Bone marrow (tissue), 2 donors: Measurements from ENCODE around the gene HPS1.

ENCODE experiments used
- DNase-seq, 2 donors: peaks; one replicate each; lab custom pipeline; 2025; lab: John Stamatoyannopoulos, UW

HPS1 gene

DNA sequence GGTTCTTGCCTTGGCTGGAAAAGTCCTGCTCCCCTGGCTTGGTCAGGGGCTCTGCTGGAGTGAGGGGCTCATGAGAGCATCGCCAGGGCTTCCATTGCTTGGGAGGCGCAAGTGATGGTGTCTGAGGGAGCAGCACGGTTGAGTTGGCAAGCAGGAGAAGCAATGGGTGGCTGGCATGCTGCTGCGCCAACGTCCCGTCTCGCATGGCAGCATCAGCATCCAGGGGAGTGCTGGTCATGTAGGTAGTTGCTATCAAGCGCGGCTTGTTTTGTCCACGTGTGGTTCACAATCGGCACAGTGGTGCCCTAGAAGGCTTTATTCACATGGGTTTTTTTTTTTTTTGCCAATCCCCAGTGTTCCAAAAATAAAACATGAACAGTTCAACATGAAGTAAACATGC, 35.6 kb downstream of the HPS1 start:
- no peak for DNase-seq

DNA sequence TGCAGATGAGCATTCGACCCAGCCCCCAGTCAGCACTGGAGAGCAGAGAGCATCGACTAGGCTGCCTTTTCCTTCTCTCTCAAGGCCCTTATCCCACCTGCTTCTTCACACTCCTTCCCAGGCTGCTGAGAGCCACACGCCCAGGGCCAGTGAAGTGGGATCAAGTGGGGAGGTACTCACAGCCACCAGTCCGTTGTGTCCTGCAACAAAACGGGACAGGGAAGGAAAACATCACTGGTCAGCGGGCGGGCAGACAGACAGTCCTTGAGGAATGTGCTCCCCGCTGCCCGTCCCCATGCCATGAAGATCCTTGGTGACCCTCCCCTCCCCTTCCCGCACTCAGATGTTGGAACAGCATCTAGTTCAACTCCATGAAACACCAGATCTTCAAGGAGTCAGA, 36.0 kb downstream of the HPS1 start:
- DNase-seq: no peak

DNA sequence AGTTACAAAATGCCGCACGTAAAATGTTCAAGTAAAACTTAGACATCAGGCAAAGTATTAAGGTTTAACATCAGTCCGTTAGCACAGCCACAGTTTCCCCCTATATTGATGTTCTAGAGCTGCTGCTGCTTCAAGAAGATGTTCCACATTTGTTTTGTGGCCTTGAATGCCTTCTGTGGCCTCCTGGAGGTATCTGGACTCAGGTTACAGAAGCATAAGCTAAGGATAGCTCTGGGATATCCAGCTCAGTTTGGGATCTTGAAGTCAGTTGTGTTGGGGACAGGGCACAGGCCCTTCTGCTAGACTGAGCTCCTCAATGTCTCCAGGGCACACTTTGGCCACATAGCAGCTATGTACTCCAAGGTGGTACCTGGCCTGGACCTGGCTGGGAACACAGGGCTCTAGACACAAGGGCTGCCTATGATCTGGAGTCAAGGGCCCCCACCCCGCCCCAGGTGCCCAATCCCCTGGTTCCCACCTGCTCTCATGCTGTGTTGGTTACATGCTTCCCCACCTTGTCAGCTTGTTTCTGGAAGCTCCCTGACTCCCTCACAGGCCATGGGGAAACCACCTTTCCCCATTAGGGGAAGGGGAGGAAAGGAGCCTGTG, 36.5 kb downstream of the HPS1 start:
- no peak for DNase-seq

DNA sequence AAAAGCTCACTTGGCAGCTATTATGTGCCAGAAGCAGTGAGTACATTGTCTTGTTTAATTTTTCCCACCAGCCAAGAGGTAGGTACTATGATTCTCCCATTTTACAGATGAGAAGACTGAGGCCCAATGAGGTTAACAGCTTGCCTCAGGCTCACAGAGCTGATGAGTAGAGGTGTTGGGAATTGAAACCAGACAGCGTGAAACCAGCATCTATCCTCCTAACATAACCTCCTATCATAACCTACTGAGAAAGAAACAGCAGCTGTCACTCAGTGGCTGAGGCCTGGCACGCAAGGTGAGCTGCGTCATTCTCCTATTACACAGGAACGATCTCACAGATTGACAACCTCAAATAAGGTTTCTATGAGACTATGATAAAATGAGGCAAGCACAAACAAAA, 37.9 kb downstream of the HPS1 start:
- DNase-seq: no peak

DNA sequence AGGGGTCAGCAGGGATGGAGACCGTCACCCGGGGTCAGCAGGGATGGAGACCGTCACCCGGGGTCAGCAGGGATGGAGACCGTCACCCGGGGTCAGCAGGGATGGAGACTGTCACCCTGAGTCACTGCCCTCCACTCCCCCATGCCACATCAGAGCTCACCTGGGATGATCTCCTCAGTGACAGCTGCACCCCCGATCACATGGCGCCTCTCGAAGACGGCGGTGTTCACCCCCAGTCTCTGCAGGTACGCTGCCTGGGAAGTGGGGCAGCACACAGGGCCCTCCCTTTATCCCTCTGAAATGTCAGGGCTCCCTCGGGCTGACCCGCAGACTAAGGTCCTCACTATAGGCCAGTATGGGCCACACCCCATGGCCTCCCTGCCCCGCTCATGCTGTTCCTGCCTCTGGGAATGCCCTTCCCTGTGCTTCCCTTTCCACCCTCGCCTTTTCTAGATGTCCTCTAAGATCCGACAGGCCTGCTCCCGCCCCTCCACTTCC, 38.9 kb downstream of the HPS1 start:
- no peak for DNase-seq

DNA sequence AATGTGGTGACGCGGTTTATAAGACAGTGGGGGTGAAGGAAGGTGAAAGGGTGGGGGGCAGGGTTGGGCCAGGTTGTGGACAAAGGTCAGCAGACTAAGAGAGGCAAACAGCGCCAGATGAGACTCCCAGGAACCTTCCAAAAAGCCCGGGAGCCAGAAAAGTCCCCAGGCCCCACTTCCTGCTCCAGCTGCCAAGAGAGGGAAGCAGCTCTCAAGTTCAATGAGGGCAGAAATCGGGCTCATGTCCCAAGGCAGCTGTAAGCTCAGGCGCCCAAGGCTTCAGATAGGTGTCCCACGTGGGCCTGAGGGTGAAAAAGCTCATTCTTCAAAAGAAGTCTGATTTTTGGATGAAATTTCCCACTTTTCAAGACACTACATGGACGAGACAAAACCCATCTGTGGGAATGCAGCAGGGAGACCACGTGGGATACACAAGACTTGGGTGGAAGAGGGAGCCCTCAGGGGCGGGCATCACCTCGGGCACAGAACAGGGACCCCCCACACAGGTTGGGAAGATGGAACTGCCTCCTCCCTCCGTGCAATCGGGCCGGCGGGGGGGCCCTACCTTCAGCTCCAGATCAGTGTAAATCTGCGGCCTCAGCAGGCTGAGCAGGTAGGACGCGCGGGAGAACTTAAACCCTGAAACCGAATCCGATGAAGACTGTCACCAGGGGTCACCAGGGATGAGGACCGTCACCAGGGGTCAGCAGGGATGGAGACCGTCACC, 39.6 kb downstream of the HPS1 start:
- no peak for DNase-seq

DNA sequence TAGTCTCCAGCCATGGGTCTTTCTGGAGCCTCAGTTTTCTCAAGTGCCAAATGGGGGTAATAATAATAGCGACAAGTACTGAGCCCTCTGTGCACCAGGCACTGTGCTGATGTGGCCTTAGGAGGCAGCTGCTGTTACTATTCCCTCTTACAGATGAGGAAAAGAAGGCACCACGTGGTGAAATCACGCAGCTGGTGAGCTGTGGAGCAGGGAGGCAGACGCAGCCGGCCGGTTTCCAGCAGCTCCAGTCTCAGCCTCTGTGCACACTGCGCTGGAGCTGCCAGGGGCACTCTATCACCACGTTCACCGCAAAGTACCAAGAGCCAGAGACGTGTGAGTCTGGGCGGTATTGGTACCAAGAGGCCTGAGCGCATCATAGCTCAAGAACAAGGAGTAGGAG, 41.3 kb downstream of the HPS1 start:
- DNase-seq: no peak

DNA sequence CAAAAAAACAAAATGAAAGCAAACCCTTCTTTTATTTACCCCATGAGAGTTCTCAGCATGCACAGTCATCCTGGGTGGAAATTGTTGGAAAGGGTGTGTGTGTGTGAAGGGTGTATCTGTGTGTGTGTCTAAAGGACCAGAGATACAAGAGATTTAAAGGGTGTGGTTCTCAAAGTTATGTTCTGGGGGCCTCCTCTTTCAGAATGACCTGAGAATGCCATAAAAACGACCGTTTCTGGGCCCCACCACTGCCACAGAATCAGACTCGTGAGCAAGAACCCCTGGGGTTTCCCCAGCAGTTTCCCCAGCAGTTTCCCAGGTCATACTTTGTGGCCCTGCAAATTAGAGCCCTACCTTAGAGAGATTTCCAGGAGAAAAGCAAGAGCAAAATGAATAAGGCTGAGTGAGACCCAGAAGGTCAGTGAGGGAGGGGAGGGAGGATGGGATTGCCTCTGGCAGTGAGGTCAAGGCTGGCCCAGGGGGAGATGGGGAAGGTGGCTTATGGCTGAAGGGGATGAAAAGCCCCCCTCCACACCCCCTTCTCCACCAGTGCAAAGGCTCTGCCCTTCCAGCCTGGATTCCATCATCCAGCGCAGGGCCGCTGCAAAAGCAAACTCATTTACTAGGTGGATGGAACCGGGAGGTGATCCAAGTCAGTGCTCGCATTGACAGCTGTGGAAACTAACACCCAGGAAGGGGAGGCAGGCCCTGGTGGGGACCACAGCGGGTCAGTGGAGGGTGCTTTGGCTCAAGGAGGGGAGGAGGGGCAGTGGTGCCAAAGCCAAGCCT, 42.0 kb downstream of the HPS1 start:
- DNase-seq: no peak

DNA sequence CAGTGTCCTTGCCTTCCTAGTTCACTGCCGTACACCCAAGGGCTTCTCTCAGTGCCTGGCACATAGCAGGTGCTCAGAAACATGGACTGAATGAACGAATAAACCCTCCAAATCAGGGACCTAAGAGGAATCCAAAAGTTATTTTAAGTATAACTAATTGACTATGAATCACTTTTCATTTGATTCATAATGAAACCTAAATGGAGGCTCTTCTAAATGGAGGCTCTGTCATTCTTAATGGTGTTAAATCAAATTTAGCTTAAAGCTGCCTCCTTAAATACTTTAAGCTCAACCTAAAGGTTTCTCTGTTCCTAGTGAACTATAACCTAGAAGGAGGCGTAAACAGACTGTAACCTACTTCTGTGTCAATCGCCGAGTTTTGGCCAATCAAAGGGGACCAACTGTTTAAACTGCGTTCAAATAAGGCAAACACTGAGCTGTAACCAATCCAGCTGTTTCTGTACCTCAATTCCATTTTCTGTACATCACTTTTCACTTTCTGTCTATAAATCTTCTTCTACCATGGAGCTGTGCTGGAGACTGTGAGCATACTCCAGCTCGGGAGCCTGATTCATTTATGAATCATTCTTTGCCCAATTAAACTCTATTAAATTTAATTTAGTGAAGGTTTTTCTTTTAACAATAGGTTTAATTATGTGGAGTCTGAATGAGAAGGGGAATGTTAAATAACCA, 42.8 kb downstream of the HPS1 start:
- no peak for DNase-seq

DNA sequence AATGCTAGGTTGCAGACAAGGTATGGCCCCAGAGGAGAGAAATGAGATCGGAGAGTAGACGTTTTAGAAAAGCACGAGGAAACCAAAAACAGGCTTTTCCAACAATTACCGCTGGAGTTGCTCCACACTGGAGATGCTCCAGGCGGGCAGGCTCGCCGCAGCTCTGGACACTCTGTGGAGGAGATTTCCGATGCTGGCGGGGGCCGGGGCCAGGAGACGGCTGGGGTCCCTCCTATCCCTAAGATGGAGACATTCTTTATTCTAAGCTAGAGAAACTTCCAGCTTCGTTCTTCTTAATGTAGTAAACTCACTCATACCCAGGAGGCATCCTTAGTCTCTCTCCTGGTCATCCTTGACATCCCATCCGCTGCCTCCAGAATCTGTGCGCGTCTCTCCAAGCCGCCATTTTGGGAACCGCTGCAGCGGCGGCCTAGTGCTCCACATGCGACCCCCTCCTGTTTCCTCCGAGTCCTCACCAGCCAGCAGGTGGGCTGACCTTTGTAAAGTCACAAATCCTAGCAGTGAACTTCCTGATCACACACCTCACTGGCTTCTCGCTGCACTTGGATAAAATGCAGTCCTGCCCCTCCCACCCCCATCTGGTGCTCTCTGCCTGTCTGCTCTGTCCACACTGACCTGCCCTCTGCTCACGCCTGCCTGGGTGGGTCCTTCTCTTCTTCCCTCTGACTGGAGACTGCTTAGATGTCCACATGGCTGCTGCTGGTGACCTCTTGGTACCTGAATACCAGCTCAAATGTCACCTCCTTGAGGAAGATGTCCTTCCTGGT, 43.6 kb downstream of the HPS1 start:
- no peak for DNase-seq

DNA sequence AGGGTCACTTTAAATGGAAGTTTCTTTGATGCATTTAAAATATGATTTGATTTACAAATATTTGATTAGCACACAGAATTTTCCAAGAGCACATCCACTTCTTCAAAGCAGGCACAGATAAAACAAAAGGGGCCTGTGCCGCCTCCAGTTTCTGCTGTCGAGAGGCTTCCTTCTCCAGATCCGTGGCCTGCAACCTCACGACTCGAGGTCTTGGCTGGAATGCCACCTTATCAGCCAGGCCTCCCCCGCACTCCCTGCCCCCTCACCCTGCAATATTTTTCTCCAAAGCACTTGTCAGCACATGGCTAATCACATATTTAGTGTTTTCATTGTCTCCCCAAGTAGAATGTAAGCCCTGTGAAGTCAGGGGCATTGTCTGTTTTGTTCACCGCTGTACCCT, 44.3 kb downstream of the HPS1 start:
- no peak for DNase-seq

DNA sequence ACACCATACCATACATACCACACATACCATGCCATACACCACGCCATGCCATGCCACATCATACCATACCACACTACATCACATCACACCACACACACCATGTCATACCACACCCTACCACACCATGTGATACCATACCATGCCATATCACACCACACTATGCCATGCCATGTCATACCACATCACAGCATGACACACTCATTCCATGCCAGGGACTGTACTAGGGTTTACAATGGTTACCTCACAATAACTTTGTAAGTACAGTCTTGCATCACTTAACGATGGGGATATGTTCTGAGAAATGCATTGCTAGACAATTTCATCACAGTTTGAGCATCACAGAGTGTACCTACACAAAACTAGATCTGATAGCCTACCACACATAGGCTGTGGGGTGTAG, 46.3 kb downstream of the HPS1 start:
- no peak for DNase-seq

DNA sequence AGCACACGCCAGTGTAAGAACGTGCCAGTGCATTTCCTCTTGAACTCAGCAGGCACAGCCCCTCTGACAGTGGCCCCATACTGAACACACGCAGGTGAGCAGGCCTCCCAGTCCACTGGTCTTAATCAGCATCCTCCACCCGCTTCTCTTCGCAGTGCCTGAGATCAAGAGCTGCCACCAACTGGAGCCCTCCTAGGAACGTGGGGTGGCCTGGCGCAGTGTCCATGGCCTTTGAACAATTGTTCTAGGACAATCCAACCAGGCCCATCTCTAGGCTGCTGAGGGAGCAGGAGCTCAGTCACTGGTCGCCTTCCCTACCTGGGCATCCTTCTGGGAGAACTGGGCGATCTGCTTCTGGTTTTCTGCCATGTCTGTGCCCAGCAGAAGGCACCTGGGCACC, 47.0 kb downstream of the HPS1 start:
- DNase-seq: no peak

DNA sequence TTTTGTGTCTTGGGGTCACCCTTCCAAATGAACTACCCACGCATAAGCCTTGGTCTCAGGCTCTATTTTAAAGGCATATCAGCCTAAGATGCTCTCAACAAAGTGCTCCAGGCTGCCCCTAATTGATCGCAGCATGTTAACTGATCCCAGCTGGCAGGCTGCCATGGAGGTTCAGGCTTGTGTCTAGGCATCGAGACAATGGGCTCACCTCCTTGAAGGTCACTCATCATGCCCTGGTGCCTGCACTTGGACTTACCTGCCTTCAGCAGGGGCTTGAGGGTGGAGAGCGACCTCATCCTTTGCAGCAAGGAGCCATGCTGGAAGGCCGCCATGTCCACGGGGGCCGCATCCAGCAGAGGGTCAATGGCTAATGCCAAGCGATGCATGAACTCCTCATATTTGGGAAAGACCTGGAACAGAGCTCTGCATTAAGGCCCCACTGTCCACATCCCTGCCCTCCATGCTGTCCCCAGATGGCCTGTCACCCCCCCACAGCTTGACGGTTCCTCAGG, 49.6 kb downstream of the HPS1 start:
- no peak for DNase-seq

DNA sequence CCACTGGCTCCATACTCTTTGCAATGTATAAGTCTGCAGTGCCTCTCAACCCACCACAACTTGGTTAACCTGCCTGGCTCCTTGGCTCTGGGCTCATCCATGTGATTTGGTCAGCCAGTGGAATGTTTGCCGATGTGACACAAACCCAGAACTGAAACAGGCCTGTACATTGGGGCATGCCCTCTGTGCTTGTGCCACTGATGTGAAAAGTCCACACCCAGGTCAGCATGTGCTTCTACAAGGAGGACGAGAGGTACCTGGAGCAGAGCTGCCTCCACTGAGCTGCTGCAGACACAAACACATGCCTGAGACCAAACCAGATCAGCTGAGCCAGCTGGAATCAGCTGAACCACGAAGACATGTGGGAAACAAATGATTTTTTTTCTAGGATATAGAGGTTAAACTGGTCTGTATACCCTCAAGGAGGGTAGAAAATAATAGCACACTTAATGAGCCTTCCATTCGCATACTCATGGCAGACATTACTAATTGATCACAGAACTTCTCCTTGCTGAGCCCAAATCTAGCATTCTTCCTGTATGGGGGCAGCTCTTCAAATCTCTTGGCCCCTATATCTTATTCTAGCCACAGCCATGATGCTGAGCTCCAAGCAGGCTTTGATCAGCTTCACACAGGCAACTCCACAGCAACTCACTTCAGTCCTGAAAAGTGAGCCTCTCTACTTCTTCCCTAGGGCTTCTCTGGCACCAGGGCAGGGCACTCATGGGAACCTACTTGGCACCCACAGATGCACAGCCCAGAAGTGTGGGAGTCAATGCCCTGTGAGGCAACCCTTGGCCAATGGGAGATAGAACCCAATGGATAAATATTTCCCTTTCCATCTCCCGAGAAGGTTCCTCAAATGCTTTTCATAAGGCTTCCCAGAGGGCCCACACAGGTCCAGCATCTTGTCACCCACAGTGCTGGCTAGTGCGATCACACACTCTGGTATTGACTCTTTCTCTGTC, 50.4 kb downstream of the HPS1 start:
- DNase-seq: no peak

DNA sequence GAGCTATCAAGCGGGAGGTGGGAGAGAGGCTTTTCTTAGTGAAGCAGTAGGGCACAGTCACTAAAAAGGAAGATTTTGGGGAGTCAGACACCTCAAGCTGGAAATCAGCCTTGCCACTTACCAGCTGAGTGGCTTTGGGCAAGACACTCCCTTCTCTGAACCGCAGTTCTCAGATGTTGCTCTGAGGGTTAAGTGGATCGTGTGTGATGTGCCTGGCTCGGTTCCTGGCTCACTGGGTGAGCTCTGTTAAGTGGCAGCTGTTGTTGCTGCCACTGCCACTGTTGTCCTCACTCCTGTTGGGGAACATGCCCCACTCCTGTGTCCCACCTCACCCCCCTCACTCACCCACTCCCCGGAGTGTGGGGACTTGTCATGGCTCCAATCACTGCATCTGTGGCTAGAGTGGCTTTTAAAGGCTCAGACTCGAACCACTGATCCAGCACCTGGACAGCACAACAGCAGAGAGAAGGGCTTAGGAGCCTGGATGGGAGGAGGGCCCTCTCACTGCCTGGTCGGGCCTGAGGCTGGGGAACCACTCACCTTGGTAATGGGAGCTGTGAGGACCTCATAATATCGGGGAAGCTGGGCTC, 51.8 kb downstream of the HPS1 start:
- no peak for DNase-seq

DNA sequence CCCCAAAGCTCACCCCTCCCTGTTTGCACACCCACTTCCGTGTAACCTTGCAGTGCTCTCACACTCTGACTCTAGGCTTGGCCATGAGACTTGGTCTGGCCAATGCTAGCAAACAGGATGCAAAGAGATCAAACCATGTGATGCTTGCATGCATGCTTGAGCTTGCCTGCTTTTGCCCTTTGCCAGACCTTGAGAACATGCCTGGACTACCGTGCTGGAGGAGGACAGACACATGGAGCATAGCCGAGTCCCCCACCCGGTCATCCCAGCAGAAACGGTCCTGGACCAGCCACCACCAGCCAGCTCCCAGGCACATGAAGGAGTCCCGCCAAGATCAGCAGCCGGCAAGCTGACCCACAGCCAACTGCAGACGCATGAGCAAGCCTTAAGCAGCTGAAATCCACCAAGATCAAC, 55.1 kb downstream of the HPS1 start:
- no peak for DNase-seq

DNA sequence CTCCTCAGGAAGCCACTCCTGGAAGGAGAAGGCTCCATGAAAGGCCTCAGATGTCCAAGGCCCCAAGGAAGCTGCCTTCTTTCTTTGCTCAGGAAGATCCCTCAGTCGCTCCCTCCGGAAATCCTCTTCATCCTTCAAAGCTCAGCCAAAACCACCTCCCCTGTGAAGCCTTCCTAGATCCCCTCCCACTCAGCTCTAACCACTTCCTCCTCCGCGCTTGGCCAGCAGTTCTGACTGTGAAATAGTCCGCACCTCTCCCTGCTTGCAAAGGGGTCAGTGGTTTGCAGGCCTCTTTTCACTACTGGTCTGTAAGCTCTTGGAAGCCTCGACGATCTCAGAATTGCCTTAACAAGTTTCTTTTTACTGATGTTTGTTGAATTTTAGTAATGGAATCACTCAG, 55.7 kb downstream of the HPS1 start:
- DNase-seq: no peak

DNA sequence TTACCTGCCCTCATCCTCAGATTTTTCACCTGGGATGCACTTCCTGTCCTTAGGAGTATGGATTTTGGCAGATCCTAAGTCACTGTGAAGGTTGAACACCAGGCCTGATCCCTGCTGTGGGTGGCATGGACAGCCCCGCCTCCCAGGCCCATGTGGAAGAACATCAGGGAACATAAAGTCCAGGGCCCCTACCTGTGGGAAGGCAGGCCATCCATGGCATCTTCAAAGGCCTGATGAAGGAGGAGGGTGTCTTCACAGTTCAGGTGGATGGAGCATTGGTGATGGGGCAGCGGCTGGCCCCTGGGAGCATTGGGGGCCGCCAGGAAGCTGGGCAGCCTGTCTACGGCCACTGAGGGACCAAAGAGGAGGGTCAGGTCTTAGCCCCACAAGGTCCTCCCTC, 56.3 kb downstream of the HPS1 start:
- DNase-seq: no peak

DNA sequence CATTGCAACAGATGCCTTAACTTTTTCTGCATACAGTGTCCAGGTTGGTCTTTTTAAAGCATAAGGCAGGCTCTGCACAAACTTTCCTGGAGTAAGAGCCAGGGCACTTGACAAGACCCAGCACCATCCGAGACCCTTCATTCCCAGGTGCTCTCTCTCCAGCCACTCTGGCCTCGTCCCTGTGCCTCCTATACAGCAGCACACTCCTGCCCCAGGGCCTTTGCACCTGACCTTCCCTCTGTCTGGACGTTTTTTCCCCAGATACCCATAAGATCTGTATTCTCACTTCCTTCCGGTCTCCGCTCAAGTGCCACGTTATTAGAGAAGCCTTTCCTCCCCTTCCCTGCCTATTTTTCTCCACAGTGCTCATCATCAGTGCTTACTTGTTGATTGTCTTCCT, 57.3 kb downstream of the HPS1 start:
- DNase-seq: no peak
